H1 (cell line): ENCODE results near the gene PYURF. TPM values are rescaled to one million over a fixed set of nuclear protein-coding genes. Genes with fewer than 3 reads are reported as not detected.

ENCODE experiments used
- CTCF ChIA-PET: fragments of 300-600 bp; sonication (Branson Sonifier 250); formaldehyde crosslinking; loops from one replicate; lab custom pipeline; 2021; ENCODE audit not compliant: partially characterized antibody; lab: Charles Lee
- POLR2A ChIA-PET: fragments of 300-600 bp; sonication (Branson Sonifier 250); formaldehyde crosslinking; loops from one replicate; lab custom pipeline; 2021; ENCODE audit warnings: inconsistent platforms; ENCODE audit not compliant: partially characterized antibody; lab: Charles Lee
- DNase-seq, 2 experiments: peaks; one replicate each; pipeline versions ENCODE4 v3.0.0 to v3.0.0-alpha.2; 2010 to 2022; ENCODE audit warnings: low spot score in 2 of 2, low read depth in 1 of 2, mixed read lengths in 1 of 2
- FAIRE-seq: peaks from 2 replicates; lab custom pipeline; 2011; peaks lifted over from hg19 to GRCh38; lab: Jason Lieb, UNC
- H2AFZ ChIP-seq: 2 replicates; pipeline ENCODE4 v1.8.1; 2012; ENCODE audit warnings: low read length, inconsistent platforms
- H2AK5ac ChIP-seq: 2 replicates; pipeline ENCODE4 v1.6.1; 2013; ENCODE audit warnings: low read depth, low read length
- H2BK120ac ChIP-seq: replicated peaks from 2 replicates; pipeline ENCODE3; 2013; ENCODE audit warnings: low read depth, low read length, inconsistent platforms
- H2BK12ac ChIP-seq: 2 replicates; pipeline ENCODE4 v1.6.1; 2013; ENCODE audit warnings: low read depth, low read length
- H2BK15ac ChIP-seq: 2 replicates; pipeline ENCODE4 v1.6.1; 2013; ENCODE audit warnings: low read length
- H2BK20ac ChIP-seq: 2 replicates; pipeline ENCODE4 v1.6.1; 2013; ENCODE audit warnings: low read length
- H2BK5ac ChIP-seq: 2 replicates; pipeline ENCODE4 v1.6.1; 2013; ENCODE audit warnings: low read depth, low read length
- H3K14ac ChIP-seq: 2 replicates; pipeline ENCODE4 v1.6.1; 2013; ENCODE audit warnings: inconsistent platforms; ENCODE audit not compliant: insufficient read length
- H3K18ac ChIP-seq: 2 replicates; pipeline ENCODE4 v1.6.1; 2013; ENCODE audit warnings: low read length; ENCODE audit errors: extremely low read depth
- H3K23ac ChIP-seq: 2 replicates; pipeline ENCODE4 v1.6.1; 2013; ENCODE audit warnings: inconsistent platforms; ENCODE audit not compliant: insufficient read length
- H3K23me2 ChIP-seq: 2 replicates; pipeline ENCODE4 v1.6.1; 2013; ENCODE audit warnings: low read depth, low read length
- H3K27ac ChIP-seq: 2 replicates; pipeline ENCODE4 v1.6.1; 2011; ENCODE audit warnings: low read depth, low read length, inconsistent platforms
- H3K27me3 ChIP-seq, 4 experiments: replicated peaks in 1 of 4; 1 replicate in 1 of 4; 2 replicates in 3 of 4; pipeline versions ENCODE4 v1.6.1 to v1.8.1; 2011 to 2013; ENCODE audit warnings: low read length in 3 of 4, mild to moderate bottlenecking in 3 of 4, inconsistent platforms in 2 of 4, mixed read lengths in 2 of 4, moderate library complexity in 1 of 4; ENCODE audit not compliant: control insufficient read depth in 3 of 4, insufficient read depth in 3 of 4; ENCODE audit errors: extremely low read depth in 1 of 4
- H3K36me3 ChIP-seq, 4 experiments: 2 replicates each; pipeline versions ENCODE4 v1.6.1 to v1.8.1; 2011 to 2013; ENCODE audit warnings: mild to moderate bottlenecking in 4 of 4, low read length in 3 of 4, moderate library complexity in 2 of 4, control low read depth in 1 of 4, inconsistent platforms in 1 of 4; ENCODE audit not compliant: insufficient read depth in 4 of 4, control insufficient read depth in 2 of 4
- H3K4ac ChIP-seq: replicated peaks from 2 replicates; pipeline ENCODE3; 2013; ENCODE audit warnings: low read length, low read depth, mixed read lengths, inconsistent platforms; ENCODE audit not compliant: insufficient read length
- H3K4me1 ChIP-seq, 4 experiments: replicated peaks in 1 of 4; 1 replicate in 1 of 4; 2 replicates in 3 of 4; pipeline versions ENCODE4 v1.6.1 to v1.8.1; 2011 to 2013; ENCODE audit warnings: low read length in 3 of 4, inconsistent platforms in 2 of 4, mixed read lengths in 1 of 4; ENCODE audit not compliant: insufficient read depth in 4 of 4, control insufficient read depth in 3 of 4
- H3K4me2 ChIP-seq, 2 experiments: 2 replicates each; pipeline versions ENCODE4 v1.6.1 to v1.8.1; 2011 to 2013; ENCODE audit warnings: low read depth in 2 of 2, low read length in 2 of 2, control low read depth in 1 of 2, inconsistent platforms in 1 of 2, mild to moderate bottlenecking in 1 of 2; ENCODE audit not compliant: insufficient read depth in 1 of 2
- H3K4me3 ChIP-seq, 4 experiments: fragments of 200-600, 300-600 bp in 1 of 4; sonication (generic), shearing (Covaris generic), sonication (Bioruptor Twin) in 1 of 4; 2 replicates each; pipeline versions ENCODE4 v1.5.1 to v1.8.1; 2011 to 2016; ENCODE audit warnings: low read length in 4 of 4, low read depth in 3 of 4, control low read depth in 2 of 4, inconsistent platforms in 2 of 4, mild to moderate bottlenecking in 2 of 4, mixed read lengths in 1 of 4, moderate library complexity in 1 of 4; ENCODE audit not compliant: insufficient read depth in 2 of 4; ENCODE audit errors: extremely low read depth in 1 of 4
- H3K56ac ChIP-seq: replicated peaks from 2 replicates; pipeline ENCODE3; 2013; ENCODE audit warnings: low read depth, mild to moderate bottlenecking, mixed read lengths, low read length, inconsistent platforms; ENCODE audit not compliant: insufficient read length
- H3K79me1 ChIP-seq: 2 replicates; pipeline ENCODE4 v1.6.1; 2013; ENCODE audit warnings: low read depth, low read length, control low read depth
- H3K79me2 ChIP-seq, 2 experiments: 2 replicates each; pipeline versions ENCODE4 v1.6.1 to v1.8.1; 2012 to 2013; ENCODE audit warnings: low read length in 2 of 2, mild to moderate bottlenecking in 2 of 2, inconsistent platforms in 1 of 2; ENCODE audit not compliant: insufficient read depth in 2 of 2, control insufficient read depth in 1 of 2
- H3K9ac ChIP-seq, 4 experiments: replicated peaks in 1 of 4; 1 replicate in 1 of 4; 2 replicates in 3 of 4; pipeline versions ENCODE4 v1.6.1 to v1.8.1; 2011 to 2013; ENCODE audit warnings: low read depth in 3 of 4, low read length in 3 of 4, control low read depth in 2 of 4, mild to moderate bottlenecking in 2 of 4, moderate library complexity in 2 of 4, inconsistent platforms in 1 of 4; ENCODE audit errors: extremely low read depth in 1 of 4
- H3K9me3 ChIP-seq, 2 experiments: 2 replicates each; pipeline versions ENCODE4 v1.6.1 to v1.8.1; 2012 to 2013; ENCODE audit warnings: mild to moderate bottlenecking in 2 of 2, moderate library complexity in 2 of 2, control low read depth in 1 of 2, inconsistent platforms in 1 of 2, low read depth in 1 of 2, low read length in 1 of 2, mixed read lengths in 1 of 2; ENCODE audit not compliant: insufficient read depth in 2 of 2
- H4K20me1 ChIP-seq, 2 experiments: replicated peaks in 1 of 2; 2 replicates each; pipeline versions ENCODE3 to v1.8.1; 2011 to 2013; ENCODE audit warnings: inconsistent platforms in 2 of 2, low read length in 2 of 2, mild to moderate bottlenecking in 1 of 2; ENCODE audit not compliant: insufficient read depth in 2 of 2, control insufficient read depth in 1 of 2
- H4K5ac ChIP-seq: 2 replicates; pipeline ENCODE4 v1.6.1; 2013; ENCODE audit warnings: low read length, low read depth, mixed read lengths, inconsistent platforms; ENCODE audit not compliant: insufficient read length
- H4K8ac ChIP-seq: 2 replicates; pipeline ENCODE4 v1.8.0; 2013; ENCODE audit warnings: mild to moderate bottlenecking, moderate library complexity, low read length, inconsistent platforms; ENCODE audit not compliant: insufficient read depth; ENCODE audit errors: extremely low read depth
- H4K91ac ChIP-seq: replicated peaks from 2 replicates; pipeline ENCODE3; 2013; ENCODE audit warnings: low read length, mixed read lengths, inconsistent platforms; ENCODE audit not compliant: insufficient read length
- BCL11A ChIP-seq, 2 experiments: IDR thresholded peaks; one replicate each; pipeline ENCODE4 v1.6.1; 2011; ENCODE audit warnings: low read depth in 2 of 2, low read length in 2 of 2, mild to moderate bottlenecking in 2 of 2
- CBX5 ChIP-seq: fragments of 300-800, 300-1000 bp; sonication (generic); IDR thresholded peaks from 2 replicates; pipeline ENCODE4 v1.7.1; 2016; ENCODE audit warnings: antibody characterized with exemption, low read length, low read depth
- CHD1 ChIP-seq: IDR thresholded peaks from 2 replicates; pipeline ENCODE4 v1.6.1; 2012; ENCODE audit warnings: low read depth, low read length, improper control_type of control experiment
- GTF2F1 ChIP-seq: IDR thresholded peaks from 2 replicates; pipeline ENCODE4 v1.6.1; 2012; ENCODE audit warnings: low read depth, low read length, improper control_type of control experiment, borderline replicate concordance
- KDM5A ChIP-seq: fragments of 200-600 bp; IDR thresholded peaks from 2 replicates; pipeline ENCODE4 v1.7.1; 2012; ENCODE audit warnings: mild to moderate bottlenecking, low read length, inconsistent platforms, mixed read lengths
- NRF1 ChIP-seq: IDR thresholded peaks from 2 replicates; pipeline ENCODE4 v1.6.1; 2011; ENCODE audit warnings: mild to moderate bottlenecking, low read depth, low read length, improper control_type of control experiment
- PHF8 ChIP-seq: fragments of 200-600 bp; sonication (generic); conservative IDR thresholded peaks from 2 replicates; pipeline ENCODE4 v1.7.1; 2012; ENCODE audit warnings: low read depth, mild to moderate bottlenecking, inconsistent platforms, low read length, moderate library complexity
- SIN3A ChIP-seq, 2 experiments: IDR thresholded peaks in 1 of 2; conservative IDR thresholded peaks in 1 of 2; 2 replicates each; pipeline ENCODE4 v1.6.1; 2011 to 2012; ENCODE audit warnings: low read length in 2 of 2, improper control_type of control experiment in 1 of 2, low read depth in 1 of 2, mild to moderate bottlenecking in 1 of 2
- SP2 ChIP-seq: IDR thresholded peaks from 2 replicates; pipeline ENCODE4 v1.6.1; 2012; ENCODE audit warnings: mild to moderate bottlenecking, low read length, inconsistent platforms
- SP4 ChIP-seq: IDR thresholded peaks from 2 replicates; pipeline ENCODE4 v1.6.1; 2012; ENCODE audit warnings: low read length, inconsistent platforms
- YY1 ChIP-seq: IDR thresholded peaks from 2 replicates; pipeline ENCODE4 v1.6.1; 2011; ENCODE audit warnings: low read depth, mild to moderate bottlenecking, low read length
- WGBS, 2 experiments: shearing (Covaris generic) in 1 of 2; methylation state at CpG; one replicate each; pipeline versions ENCODE4 v1.1.6 to v1.1.7; 2013 to 2015; ENCODE audit warnings: low lambda C conversion rate in 2 of 2, mixed read lengths in 2 of 2, inconsistent platforms in 1 of 2, low coverage in 1 of 2, missing lambda C conversion rate in 1 of 2; ENCODE audit not compliant: insufficient replicate concordance in 2 of 2, insufficient coverage in 1 of 2, insufficient read length in 1 of 2; ENCODE audit errors: extremely low coverage in 1 of 2, missing lambda C conversion rate in 1 of 2; 5-methylcytosine and 5-hydroxymethylcytosine counted together
- polyA plus RNA-seq, 7 experiments: library from polyadenylated mRNA; depleted of rRNA in 3 of 7; stranded (reverse) in 5 of 7; unstranded in 2 of 7; fragments of >200 nt in 5 of 7; fragments of 200-250 nt in 2 of 7; gene quantifications; 1 replicate in 5 of 7; 2 replicates in 1 of 7; 4 replicates in 1 of 7; pipeline versions ENCODE4 v1.2.1 to v1.2.3, GENCODE V29; 2011 to 2013; ENCODE audit warnings: missing spikeins in 2 of 7, mixed read lengths in 2 of 7
- total RNA-seq: library from RNA; stranded (reverse); fragmentation: NEBNext Ultra II Directional; extraction: Animal tissue kit (Norgen Biotek cat#: 25700); gene quantifications from 2 replicates; pipeline ENCODE4 v1.2.1, GENCODE V29; 2021
- TF ChIP-seq, protein P1 (sequence below): IDR thresholded peaks from 2 replicates; pipeline ENCODE4 v1.6.1; 2011; ENCODE audit warnings: low read depth, mild to moderate bottlenecking, low read length; ENCODE audit not compliant: insufficient read depth

Gene PYURF
- total and polyA plus RNA-seq, 2 of the 8 experiments (the other 6 are each of a cell fraction or from before 2014, with no cell fraction given), result 31.6 to 44.8 TPM

DNA sequence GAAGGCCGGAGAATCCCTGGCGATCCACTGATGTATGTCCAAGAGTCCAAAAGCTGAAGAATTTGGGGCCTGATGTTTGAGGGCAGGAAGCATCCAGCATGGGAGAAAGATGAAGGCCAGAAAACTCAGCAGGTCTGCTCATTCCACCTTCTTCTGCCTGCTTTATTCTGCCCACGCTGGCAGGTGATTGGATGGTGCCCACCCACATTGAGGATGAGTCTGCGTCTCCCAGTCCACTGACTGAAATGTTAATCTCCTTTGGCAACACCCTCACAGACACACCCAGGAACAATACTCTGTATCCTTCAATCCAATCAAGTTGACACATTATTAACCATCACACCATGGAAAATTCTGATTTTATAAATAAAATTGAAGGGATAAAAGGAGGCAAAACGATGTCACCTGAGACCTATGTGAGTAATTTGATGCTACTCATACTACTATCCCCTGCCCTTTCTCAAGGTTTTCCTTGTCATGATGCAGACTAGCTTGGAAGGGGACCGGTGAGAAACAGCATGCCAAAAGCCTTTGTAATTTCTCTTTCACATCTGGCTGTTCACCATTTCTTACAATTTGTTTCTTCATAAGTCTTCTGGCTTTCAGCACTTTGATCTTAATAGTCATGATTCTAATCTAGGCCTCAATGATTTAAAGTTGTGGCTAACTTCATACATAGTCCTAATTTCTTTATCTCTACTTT, 9.7 kb upstream of the PYURF start:
- Histone ChIP-seq H3K27me3 (no peaks in the 10 kb centered on the region), H3K4ac (no peak overlapping the region), H3K23ac (no peak overlapping the region), H3K79me2 (peaks cover 0 to 17% of the 10 kb centered on the region in 2 experiments; a peak in 2 of 4 replicates), H4K20me1 (no peaks in the 10 kb centered on the region), H2BK15ac (no peak overlapping the region), H3K23me2 (no peaks in the 10 kb centered on the region), H3K27ac (no peak overlapping the region), H2AK5ac (no peak overlapping the region), H3K4me3 (peak overlapping the region in 3 of 4 experiments; percentile 1 to 35 (median 3); a peak in 4 of 8 replicates), H3K36me3 (no peaks in the 10 kb centered on the region), H2BK20ac (peak overlapping the region; percentile 64; the same call in 1 of the 2 replicates), H2BK12ac (peak overlapping the region; percentile 76; the same call in 1 of the 2 replicates), H2BK120ac (peak overlapping the region; percentile 18), H2AFZ (0 out of 2 replicates have a peak overlapping the region, but pooled peaks have one; percentile 35), H3K56ac (no peak overlapping the region), H4K91ac (peak overlapping the region; percentile 68), H3K4me1 (peaks cover 0 to 14% (median 4%) of the 10 kb centered on the region in 4 experiments; a peak in 4 of 7 replicates), H3K9me3 (no peaks in the 10 kb centered on the region), H3K14ac (no peak overlapping the region), H2BK5ac (peak overlapping the region; percentile 69; the same call in 1 of the 2 replicates), H4K8ac (no peak overlapping the region), H3K9ac (no peak overlapping the region), H3K4me2 (peak overlapping the region; percentile 40 to 47), H3K79me1 (no peaks in the 10 kb centered on the region), H4K5ac (no peak overlapping the region), H3K18ac (no peak overlapping the region)
- FAIRE-seq (peak; percentile 77), DNase-seq (no peak)
- WGBS, 2 experiments, result 52% methylated on average over 6 of the region's 6 CpGs; no CpG with 5 or more reads in 1 of the 2 experiments
- CTCF ChIA-PET, result interaction anchor here (1.3 to 2.0 kb wide), 3 partner anchors 126 to 314 kb away, joined by 5 to 6 read pairs (median 6); no protein-coding TSS in a partner anchor
- POLR2A ChIA-PET, result interaction anchor here (4.0 kb wide), 1 partner anchor 9 kb away, joined by 17 read pairs; the partner anchor contains the start of gene PYURF
- TF ChIP-seq, protein P1, sequence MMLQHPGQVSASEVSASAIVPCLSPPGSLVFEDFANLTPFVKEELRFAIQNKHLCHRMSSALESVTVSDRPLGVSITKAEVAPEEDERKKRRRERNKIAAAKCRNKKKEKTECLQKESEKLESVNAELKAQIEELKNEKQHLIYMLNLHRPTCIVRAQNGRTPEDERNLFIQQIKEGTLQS, result no peak
- TF ChIP-seq SIN3A (conservative IDR thresholded peaks at IDR 0.05 in 1 of 2, IDR thresholded peaks at IDR 0.05 in 1 of 2; ENCODE audit: low read depth in 1 of 2, low read length in 2 of 2) (no peak), CBX5 (no peak), CHD1 (no peak), YY1 (no peak), SP2 (no peak), SP4 (no peak), GTF2F1 (no peak), BCL11A (IDR thresholded peaks at IDR 0.05; ENCODE audit: low read depth in 2 of 2, low read length in 2 of 2) (no peak), NRF1 (no peak), PHF8 (no peak), KDM5A (no peak)
